ENCODE data around the gene ZNF385C.

- TF ChIP-seq EZH2 (IDR thresholded peaks at IDR 0.05; ENCODE audit: borderline replicate concordance, low read depth, low read length, severe bottlenecking): no peak
- TF ChIP-seq CTCF (IDR thresholded peaks at IDR 0.05; ENCODE audit: borderline replicate concordance, extremely low read depth, low read length, poor library complexity, severe bottlenecking): no peak
Observed at GRCh38 chr17:42058063-42058462, 40.2 kb downstream of the ZNF385C start.
